LNCaP clone FGC (cell line): ENCODE measurements around the gene CACNA1D.

ENCODE experiments used
- DNase-seq: peaks from one replicate; pipeline ENCODE4 v3.0.0-alpha.2; 2011; ENCODE audit warnings: low read depth
- H3K4me3 ChIP-seq: 2 replicates; pipeline ENCODE4 v1.5.1; 2011; ENCODE audit warnings: mild to moderate bottlenecking, low read depth, low read length, control low read depth
- CTCF ChIP-seq: IDR thresholded peaks from 2 replicates; pipeline ENCODE4 v1.5.1; 2012; ENCODE audit warnings: mild to moderate bottlenecking; ENCODE audit not compliant: control insufficient read depth, insufficient read depth; ENCODE audit errors: extremely low read depth

CACNA1D gene

DNA sequence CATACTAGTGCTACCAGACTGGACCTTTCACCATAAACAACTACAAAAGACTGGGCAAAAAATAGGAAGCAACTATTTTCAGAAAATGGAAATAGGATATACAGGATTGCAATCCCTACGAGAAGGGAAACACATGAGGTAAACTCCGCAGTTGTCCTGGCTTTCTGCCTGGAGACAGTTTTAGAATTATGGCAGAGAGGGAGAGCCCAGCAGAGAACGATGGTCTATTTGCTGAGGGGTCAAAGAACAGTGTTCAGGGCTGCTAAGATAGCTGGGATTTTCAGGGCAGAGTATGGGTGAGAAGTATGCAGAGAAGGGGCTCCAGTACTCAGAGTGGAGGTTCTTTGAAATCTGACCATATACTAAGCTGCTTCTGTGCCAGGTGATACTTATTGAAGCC is 188.4 kb downstream of the CACNA1D start:
- no peak overlapping the region for H3K4me3 ChIP-seq
- TF ChIP-seq CTCF = no peak
- DNase-seq = no peak

GRCh38 chr3:53688066-53688465 is 193.7 kb downstream of the CACNA1D start:
- no peak for DNase-seq
- no peak for TF ChIP-seq CTCF
- H3K4me3 ChIP-seq = no peak overlapping the region

GRCh38 chr3:53688989-53689388 is 194.6 kb downstream of the CACNA1D start:
- DNase-seq = no peak

GRCh38 chr3:53689681-53690080 is 195.3 kb downstream of the CACNA1D start:
- TF ChIP-seq CTCF = no peak
- H3K4me3 ChIP-seq = no peak overlapping the region
- DNase-seq = no peak

More at GRCh38 chr3:53688989-53689388, 194.6 kb downstream of the CACNA1D start:
- no peak overlapping the region for H3K4me3 ChIP-seq
- TF ChIP-seq CTCF = no peak

DNA sequence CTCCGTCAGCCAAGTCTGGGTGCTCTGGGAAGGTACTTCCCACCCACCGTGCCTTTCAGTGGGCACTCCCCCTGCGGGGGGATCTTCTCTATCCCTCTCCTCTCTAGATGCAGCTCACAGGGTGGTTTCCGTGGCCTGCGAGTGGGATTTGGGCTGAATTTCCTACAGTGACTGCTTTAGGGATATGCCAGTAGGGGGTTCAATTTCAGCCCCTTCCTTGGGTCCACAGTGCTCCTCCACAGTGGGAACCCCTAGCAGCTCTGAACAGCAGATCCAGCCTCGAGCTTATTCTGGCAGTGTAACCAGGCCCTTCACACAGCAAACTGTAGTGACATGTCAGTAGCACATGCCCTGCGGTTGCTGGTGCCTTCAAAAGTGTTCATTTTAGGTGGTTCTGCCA is 196.1 kb downstream of the CACNA1D start:
- no peak overlapping the region for H3K4me3 ChIP-seq
- DNase-seq = no peak
- no peak for TF ChIP-seq CTCF

GRCh38 chr3:53691349-53691748 is 196.9 kb downstream of the CACNA1D start:
- DNase-seq = no peak
- no peak for TF ChIP-seq CTCF
- no peak overlapping the region for H3K4me3 ChIP-seq

DNA sequence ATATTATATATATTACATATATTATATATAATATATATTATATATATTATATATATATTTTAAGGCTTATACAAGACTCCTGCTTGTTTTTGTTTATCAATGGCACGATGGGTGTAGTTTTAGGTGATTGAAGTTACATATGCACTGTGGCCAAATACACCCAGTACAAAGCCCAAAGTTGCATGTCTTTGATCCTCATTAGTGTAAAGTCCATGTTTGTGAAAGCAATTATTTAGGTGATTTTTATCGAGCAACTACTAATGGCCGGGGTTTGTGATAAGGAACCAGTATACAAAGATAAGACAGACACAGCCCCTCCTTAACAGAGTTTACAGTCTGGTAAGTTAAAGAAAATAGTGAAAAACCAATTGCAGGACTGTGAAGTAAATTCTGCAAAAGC is 197.5 kb downstream of the CACNA1D start:
- no peak for TF ChIP-seq CTCF
- no peak overlapping the region for H3K4me3 ChIP-seq
- no peak for DNase-seq
